Esophagus muscularis mucosa (tissue), 4 donors: ENCODE data around the gene MTERF4. TPM values are rescaled to one million over a fixed set of nuclear protein-coding genes. Genes with fewer than 3 reads are reported as not detected.

Source experiments
- DNase-seq: peaks from one replicate; pipeline ENCODE4 v3.0.0-alpha.2; 2017; ENCODE audit errors: extremely low spot score
- H3K27ac ChIP-seq, 4 donors: fragments of 200-600 bp; sonication (generic); replicated peaks in 1 of 4; 1 replicate in 3 of 4; 2 replicates in 1 of 4; pipeline ENCODE4 v1.5.1; 2016 to 2019; ENCODE audit warnings: mild to moderate bottlenecking in 1 of 4
- H3K27me3 ChIP-seq, 4 donors: fragments of 200-600 bp; sonication (generic); one replicate each; pipeline versions ENCODE4 v1.5.1 to v1.6.0; 2016 to 2019
- H3K36me3 ChIP-seq, 4 donors: fragments of 200-600 bp; sonication (generic); one replicate each; pipeline ENCODE4 v1.5.1; 2016 to 2019
- H3K4me1 ChIP-seq, 4 donors: fragments of 200-600 bp; sonication (generic); one replicate each; pipeline ENCODE4 v1.5.1; 2016 to 2019
- H3K4me3 ChIP-seq, 4 donors: fragments of 200-600 bp; sonication (generic); 1 replicate in 2 of 4; 2 replicates in 2 of 4; pipeline ENCODE4 v1.5.1; 2016 to 2019; ENCODE audit warnings: mild to moderate bottlenecking in 4 of 4, moderate library complexity in 1 of 4
- H3K9me3 ChIP-seq, 4 donors: fragments of 200-600 bp; sonication (generic); 1 replicate in 3 of 4; 2 replicates in 1 of 4; pipeline ENCODE4 v1.5.1; 2016 to 2019
- EP300 ChIP-seq: sonication (generic); formaldehyde crosslinking; IDR thresholded peaks from one replicate; pipeline ENCODE4 v1.6.1; 2017; ENCODE audit warnings: antibody characterized with exemption
- POLR2A ChIP-seq: fragments of 450-650 bp; IDR thresholded peaks from one replicate; pipeline ENCODE4 v1.6.1; 2017; ENCODE audit warnings: antibody characterized with exemption, moderate library complexity, mild to moderate bottlenecking, low read depth
- POLR2AphosphoS5 ChIP-seq, 2 donors: sonication (generic); formaldehyde crosslinking; IDR thresholded peaks; one replicate each; pipeline ENCODE4 v1.6.1; 2017; ENCODE audit warnings: antibody characterized with exemption in 2 of 2
- WGBS: methylation state at CpG from one replicate; pipeline ENCODE4 v1.1.5; 2018; 5-methylcytosine and 5-hydroxymethylcytosine counted together
- intact Hi-C: fragments of 100-400 bp; cut with DNase I; formaldehyde crosslinking; loops from one replicate; pipeline ENCODE4 v1.15.1; 2023
- total RNA-seq, 4 donors: library from RNA; depleted of rRNA; stranded (reverse); fragments of >200 nt; gene quantifications; one replicate each; pipeline versions ENCODE4 v1.1.0 to v1.2.1, GENCODE V29; 2016
- TF ChIP-seq, protein P1 (sequence below), 3 experiments: fragments of 200-600 bp in 2 of 3; fragments of 450-650 bp in 1 of 3; sonication (generic) in 2 of 3; IDR thresholded peaks; one replicate each; pipeline ENCODE4 v1.5.1; 2017 to 2019; ENCODE audit warnings: antibody characterized with exemption in 3 of 3, mild to moderate bottlenecking in 2 of 3, moderate library complexity in 1 of 3

MTERF4 gene
- total RNA-seq, 4 donors from 2014 or later: 19.5 to 26.6 (median 24.5) TPM

DNA sequence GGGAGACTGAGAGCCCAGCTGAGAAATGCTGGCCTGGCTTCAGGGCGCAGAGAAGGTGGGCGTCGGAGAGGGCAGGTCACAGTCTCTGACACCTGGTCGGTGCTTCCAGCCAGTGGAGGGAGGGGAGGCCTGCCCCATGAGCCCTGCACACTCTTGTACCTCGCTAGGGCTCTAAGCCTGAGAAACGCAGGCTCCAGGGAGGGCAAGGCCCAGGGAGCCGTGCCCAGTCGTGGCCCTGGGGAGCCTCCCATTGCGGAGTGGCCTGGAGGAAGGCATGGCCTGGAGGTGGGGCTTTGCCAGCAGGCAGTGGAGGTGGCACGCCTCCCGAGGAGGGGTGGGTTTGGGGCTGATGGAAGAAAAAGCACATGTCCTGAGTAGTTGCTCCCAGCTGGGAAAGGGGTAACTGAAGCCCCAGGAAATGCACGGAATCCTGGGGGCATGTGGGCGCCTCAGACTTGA, 39.0 kb downstream of the MTERF4 start:
- Histone ChIP-seq H3K4me3 (no peak overlapping the region), H3K27me3 (peaks cover 0 to 28% (median 0%) of the 10 kb centered on the region in 4 donors), H3K4me1 (peaks cover 0 to 12% (median 10%) of the 10 kb centered on the region in 4 donors), H3K27ac (no peak overlapping the region), H3K36me3 (peaks cover 0 to 16% (median 14%) of the 10 kb centered on the region in 4 donors), H3K9me3 (no peaks in the 10 kb centered on the region)
- TF ChIP-seq EP300 (no peak), POLR2A (no peak), POLR2AphosphoS5 (IDR thresholded peaks at IDR 0.05) (no peak)
- TF ChIP-seq, protein P1, sequence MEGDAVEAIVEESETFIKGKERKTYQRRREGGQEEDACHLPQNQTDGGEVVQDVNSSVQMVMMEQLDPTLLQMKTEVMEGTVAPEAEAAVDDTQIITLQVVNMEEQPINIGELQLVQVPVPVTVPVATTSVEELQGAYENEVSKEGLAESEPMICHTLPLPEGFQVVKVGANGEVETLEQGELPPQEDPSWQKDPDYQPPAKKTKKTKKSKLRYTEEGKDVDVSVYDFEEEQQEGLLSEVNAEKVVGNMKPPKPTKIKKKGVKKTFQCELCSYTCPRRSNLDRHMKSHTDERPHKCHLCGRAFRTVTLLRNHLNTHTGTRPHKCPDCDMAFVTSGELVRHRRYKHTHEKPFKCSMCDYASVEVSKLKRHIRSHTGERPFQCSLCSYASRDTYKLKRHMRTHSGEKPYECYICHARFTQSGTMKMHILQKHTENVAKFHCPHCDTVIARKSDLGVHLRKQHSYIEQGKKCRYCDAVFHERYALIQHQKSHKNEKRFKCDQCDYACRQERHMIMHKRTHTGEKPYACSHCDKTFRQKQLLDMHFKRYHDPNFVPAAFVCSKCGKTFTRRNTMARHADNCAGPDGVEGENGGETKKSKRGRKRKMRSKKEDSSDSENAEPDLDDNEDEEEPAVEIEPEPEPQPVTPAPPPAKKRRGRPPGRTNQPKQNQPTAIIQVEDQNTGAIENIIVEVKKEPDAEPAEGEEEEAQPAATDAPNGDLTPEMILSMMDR (IDR thresholded peaks at IDR 0.05): no peak
- WGBS: 61% methylated on average over 12 of the region's 13 CpGs
- peak; percentile 77 for DNase-seq
- intact Hi-C loops: no loop called here

DNA sequence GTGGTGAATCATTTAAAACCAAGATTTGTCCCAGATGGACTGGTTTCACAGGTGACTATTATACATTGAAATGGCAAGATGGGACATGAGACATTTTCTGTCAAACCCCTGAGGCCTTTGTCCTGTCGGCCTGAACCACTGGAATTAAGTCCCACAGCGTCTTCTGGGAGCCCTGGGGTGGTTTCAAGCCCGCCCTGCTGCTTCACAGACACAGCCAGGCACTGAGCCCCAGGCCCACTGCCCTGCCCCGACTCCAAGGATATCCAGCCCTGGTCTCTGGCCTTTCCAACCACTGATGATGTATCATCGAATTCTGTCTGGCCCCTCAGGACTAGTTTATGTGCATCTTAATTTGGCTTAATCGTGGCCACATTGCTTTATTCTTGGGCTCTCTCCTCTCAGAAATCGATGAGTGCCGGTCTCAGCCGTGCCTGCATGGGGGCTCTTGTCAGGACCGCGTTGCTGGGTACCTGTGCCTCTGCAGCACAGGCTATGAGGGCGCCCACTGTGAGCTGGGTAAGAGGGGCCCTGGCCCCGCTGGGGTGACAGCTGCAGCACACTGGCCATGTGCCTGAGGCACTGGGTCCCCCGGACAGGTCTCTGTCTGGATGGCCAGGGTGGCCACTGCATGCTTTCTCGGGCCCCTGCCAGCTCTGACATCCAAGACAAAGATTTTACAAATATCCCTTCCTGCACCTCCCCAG, 39.5 kb downstream of the MTERF4 start:
- WGBS: 78% methylated on average over 15 of the region's 15 CpGs
- H3K27ac ChIP-seq: no peak overlapping the region
- H3K36me3 ChIP-seq: peaks cover 0 to 11% (median 9%) of the 10 kb centered on the region in 4 donors
- DNase-seq: no peak
- H3K9me3 ChIP-seq: no peaks in the 10 kb centered on the region
- H3K4me1 ChIP-seq: peaks cover 0 to 12% (median 10%) of the 10 kb centered on the region in 4 donors
- H3K4me3 ChIP-seq: no peak overlapping the region
- TF ChIP-seq POLR2AphosphoS5 (IDR thresholded peaks at IDR 0.05) (no peak), EP300 (no peak), POLR2A (no peak)
- TF ChIP-seq, protein P1 (IDR thresholded peaks at IDR 0.05): no peak
- peaks cover 0 to 28% (median 0%) of the 10 kb centered on the region in 4 donors for H3K27me3 ChIP-seq
- intact Hi-C loops: no loop called here

DNA sequence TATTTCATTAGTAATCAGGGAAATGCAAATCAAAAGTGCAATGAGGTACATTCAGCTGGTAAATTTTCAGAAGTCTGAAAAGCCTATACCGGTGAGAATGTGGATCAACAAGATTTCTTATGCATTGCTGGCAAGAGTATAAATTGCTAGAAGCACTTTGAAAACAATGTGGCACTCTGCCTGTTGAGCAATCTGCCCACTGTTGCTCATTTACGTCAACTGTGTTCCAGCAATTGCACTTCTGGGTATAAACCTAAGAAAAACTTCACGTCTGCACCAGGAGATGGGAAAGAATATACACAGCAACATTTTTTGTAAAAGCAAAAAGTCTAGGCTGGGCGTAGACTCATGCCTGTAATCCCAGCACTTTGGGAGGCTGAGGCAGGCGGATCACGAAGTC, 40.8 kb downstream of the MTERF4 start:
- H3K27me3 ChIP-seq: peaks cover 0 to 28% (median 0%) of the 10 kb centered on the region in 4 donors
- no peaks in the 10 kb centered on the region for H3K9me3 ChIP-seq
- no peak for DNase-seq
- intact Hi-C loops: no loop called here
- H3K4me3 ChIP-seq: no peak overlapping the region
- H3K27ac ChIP-seq: no peak overlapping the region
- H3K36me3 ChIP-seq: peaks cover 0 to 4% (median 1%) of the 10 kb centered on the region in 4 donors
- 74% methylated on average over 6 of the region's 6 CpGs for WGBS
- TF ChIP-seq, protein P1 (IDR thresholded peaks at IDR 0.05): no peak
- TF ChIP-seq POLR2AphosphoS5 (IDR thresholded peaks at IDR 0.05): no peak
- TF ChIP-seq EP300: no peak
- TF ChIP-seq POLR2A: no peak
- H3K4me1 ChIP-seq: peaks cover 0 to 12% (median 10%) of the 10 kb centered on the region in 4 donors

DNA sequence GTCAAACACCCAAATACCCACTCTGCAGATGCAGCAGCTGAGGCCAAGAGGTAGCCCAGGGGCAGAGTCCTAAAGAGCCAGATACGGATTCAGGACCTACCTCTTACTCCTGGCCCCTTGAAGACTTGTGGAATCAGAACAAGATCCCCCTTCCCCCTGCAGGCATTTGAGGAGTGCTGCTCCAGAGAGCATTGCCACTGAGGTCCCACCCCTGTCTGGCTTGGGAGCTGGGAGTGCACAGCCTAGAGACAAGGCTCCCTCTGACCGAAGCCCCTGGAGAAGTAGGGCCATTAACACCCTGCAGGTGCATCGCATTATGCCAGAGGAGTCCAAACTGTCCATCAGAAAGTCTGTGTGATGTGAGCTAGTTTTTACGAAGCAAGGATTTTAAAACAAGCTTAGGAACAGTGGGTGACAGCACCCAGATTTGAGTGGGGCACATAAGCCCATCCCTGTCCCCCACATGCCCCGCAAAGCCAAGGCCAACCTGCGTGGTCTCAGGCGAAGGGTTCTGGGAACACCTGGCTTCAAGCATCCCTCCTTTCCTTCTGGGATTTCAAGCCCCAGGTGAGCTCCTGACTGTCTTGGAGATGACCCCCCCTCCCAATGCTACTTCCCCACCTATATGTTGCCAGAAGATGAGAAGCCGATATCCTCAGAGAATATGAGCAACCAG, 48.4 kb downstream of the MTERF4 start:
- H3K9me3 ChIP-seq: no peaks in the 10 kb centered on the region
- peaks cover 0 to 51% (median 26%) of the 10 kb centered on the region in 4 donors for H3K36me3 ChIP-seq
- H3K4me1 ChIP-seq: no peaks in the 10 kb centered on the region
- no peak for DNase-seq
- H3K27me3 ChIP-seq: no peaks in the 10 kb centered on the region
- H3K4me3 ChIP-seq: no peak overlapping the region
- H3K27ac ChIP-seq: no peak overlapping the region
- 97% methylated on average over 3 of the region's 8 CpGs for WGBS
- no peak for TF ChIP-seq POLR2AphosphoS5 (IDR thresholded peaks at IDR 0.05)
- TF ChIP-seq POLR2A: no peak
- TF ChIP-seq, protein P1 (IDR thresholded peaks at IDR 0.05): no peak
- no peak for TF ChIP-seq EP300
- intact Hi-C loops: no loop called here
